Suppressor macrophage treated with lipopolysaccharide for 1 hour (primary cell): ENCODE data around the gene DOCK4.

ENCODE experiments used
- DNase-seq, 3 donors: peaks; one replicate each; pipeline ENCODE4 v3.0.0-alpha.2; 2020 to 2022

Gene DOCK4

DNA sequence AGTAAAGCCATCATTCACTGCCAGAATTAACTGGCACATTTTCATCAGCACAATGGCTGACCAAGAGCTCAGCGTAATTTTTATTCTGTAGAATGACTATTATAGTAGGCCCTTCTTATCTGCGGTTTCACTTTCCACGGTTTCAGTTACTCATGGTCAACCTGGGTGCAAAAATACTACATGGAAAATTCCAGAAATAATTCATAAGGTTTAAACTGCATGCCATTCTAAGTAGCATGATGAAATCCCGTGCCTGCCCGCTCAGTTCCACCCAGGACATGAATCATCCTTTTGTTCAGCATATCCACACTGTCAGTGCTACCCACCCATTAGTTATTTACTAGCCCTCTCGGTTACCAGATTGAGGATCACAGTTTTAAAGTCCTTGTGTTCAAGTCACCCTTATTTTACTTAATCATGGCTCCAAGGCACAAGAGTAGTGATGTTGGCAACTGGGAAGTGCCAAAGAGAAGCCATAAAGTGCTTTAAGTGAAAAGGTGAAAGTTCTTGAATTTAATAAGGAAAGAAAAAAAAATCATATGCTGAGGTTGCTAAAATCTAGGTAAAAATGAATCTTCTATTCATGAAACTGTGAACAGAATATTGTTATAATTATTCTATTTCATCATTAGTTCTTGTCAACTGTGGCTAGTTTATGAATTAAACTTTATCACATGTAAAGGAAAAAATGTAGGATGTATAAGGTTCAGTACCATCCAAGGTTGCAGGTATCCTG lies 204.9 kb downstream of the DOCK4 start:
- peak; percentile 87 to 96 (median 95) for DNase-seq

DNA sequence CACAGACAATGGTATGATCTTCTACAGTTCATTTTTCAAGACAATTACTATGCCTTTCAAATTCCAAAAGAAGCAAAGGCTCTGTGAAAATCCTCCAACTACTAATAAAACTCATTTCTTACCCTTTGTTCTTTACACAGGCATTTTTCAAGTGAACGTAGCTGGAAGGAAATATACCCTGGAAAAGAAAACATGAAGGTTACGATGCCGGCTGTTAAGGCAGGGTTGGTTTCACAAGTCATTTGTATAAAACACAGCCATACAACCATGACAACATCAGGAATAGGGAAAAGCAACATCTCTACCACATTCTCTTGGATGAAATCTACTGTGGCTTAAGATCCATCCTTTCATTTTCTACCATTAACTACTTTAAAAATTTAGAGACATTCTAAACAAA lies 207.9 kb downstream of the DOCK4 start:
- DNase-seq = no peak

GRCh38 chr7:111997546-111997945 lies 208.7 kb downstream of the DOCK4 start:
- DNase-seq = peak in 2 of 3 donors; percentile 50 to 51

- no peak for DNase-seq
These were observed 213.6 kb downstream of the DOCK4 start for GRCh38 chr7:111992601-111993000.

GRCh38 chr7:111990643-111991042 lies 215.6 kb downstream of the DOCK4 start:
- no peak for DNase-seq

DNA sequence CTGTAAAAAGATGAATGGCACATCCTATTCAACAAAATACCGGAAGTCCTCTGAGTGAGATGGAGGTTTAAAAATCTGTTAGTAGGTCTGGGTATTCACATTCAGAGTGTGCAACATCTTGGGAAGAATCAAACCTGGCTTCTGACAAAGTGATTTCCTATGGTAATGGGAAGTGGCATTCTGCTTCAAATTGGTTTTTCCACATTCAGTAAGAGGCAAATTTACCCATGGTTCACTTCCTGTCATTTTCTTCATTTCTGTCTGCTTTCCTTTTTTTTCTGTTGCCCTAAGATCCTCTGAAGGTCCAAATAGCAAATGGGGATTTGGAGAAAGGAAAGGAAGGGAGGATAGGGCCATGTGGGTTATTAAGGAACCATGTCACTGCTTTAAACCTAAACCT lies 218.3 kb downstream of the DOCK4 start:
- peak in 2 of 3 donors; percentile 62 to 68 for DNase-seq

DNA sequence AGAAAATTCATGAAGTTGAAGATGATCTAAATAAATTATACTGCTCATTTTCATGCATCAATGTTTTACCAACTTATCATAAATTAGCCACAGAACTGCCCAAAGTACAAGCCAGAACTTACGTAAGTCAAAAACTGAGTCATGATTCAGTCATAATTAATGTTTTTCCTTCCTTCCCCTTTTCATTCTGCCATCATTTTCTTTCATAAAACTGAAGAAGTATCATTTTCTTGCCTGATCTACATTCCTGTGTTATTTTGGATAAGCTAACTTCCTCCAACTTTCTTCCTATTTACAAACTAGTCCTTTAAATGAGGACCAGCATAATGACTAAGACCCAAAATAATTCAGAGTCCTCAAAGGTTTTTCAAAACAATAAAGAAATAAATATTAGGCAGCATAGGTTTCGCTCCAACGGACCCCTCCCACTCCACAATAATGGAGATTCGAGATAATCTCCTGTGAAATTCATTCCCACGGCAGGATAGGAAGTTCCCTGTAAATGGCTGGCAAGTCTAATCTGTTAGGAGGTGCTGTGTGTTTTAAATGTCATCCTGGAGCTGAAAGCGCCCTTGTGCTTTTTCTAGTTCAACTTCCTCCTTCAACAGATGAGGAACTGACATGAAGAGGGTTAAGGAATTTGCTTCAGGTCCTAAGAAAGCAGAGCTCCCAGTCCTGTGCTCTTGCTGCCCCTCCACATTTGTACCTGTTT lies 218.9 kb downstream of the DOCK4 start:
- DNase-seq = peak; percentile 64 to 91 (median 91)

- DNase-seq = no peak
These were observed 219.6 kb downstream of the DOCK4 start for GRCh38 chr7:111986601-111987000.

DNA sequence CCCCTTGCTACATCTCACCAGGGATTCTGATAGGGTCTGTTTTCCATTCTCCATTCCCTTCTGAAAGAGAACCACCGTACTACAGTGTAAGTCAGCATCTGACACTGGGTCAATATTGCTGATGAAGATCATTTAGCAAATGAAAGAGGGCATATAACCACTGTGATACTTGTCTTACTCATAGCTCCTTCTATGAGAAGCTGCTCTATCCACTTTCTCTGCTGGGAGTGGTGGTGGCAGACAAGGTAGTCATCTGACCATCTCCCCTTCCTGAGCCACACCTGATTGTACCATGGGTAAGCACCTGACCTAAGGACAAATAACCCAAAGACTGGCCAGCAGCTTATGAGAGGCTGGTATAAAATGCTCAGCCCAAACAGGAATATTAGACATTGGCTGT lies 220.4 kb downstream of the DOCK4 start:
- peak in 2 of 3 donors; percentile 44 to 60 for DNase-seq

GRCh38 chr7:111982804-111983203 lies 223.4 kb downstream of the DOCK4 start:
- no peak for DNase-seq

DNA sequence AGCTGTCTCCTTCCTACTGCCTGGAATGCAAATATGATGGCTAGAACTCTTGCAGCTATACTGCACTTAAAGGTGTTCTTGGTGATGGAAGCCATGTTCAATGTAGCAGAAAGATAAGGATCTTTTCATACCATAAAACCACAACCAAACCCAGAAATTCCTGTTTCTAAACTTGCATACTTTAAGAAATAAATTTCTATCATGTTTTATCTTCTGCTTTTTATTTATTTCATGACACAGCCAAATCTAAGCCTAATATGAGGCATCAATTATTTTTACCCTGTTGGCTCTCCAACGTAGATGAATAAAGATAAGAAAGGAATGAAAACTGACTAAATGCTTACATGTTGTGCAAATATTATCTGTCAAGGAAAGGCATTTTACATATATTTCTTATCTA lies 224.1 kb downstream of the DOCK4 start:
- no peak for DNase-seq

DNA sequence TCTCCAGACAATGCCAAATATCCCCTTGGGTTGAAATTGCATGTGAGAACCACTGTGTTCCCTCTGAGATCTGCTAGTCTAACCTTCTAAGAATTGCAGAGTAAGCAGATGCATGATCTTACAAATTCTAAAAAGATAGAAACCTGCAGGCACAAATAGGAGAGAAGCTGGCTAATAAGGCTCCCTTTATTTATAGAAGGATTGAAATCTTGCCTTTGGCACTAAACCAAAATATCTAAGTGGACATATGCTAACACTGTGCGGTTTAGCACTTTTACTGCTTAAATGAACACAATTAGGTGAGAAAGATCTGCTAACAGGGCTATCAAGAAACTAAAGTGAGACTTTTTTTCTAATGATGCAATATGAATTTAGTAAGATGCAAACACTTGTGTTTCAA lies 225.5 kb downstream of the DOCK4 start:
- DNase-seq = no peak

- peak in 1 of 3 donors; percentile 40 for DNase-seq
These were observed 230.9 kb downstream of the DOCK4 start for GRCh38 chr7:111975346-111975745.

- DNase-seq = peak in 1 of 3 donors; percentile 41
These were observed 245.2 kb downstream of the DOCK4 start for GRCh38 chr7:111960984-111961383.

DNA sequence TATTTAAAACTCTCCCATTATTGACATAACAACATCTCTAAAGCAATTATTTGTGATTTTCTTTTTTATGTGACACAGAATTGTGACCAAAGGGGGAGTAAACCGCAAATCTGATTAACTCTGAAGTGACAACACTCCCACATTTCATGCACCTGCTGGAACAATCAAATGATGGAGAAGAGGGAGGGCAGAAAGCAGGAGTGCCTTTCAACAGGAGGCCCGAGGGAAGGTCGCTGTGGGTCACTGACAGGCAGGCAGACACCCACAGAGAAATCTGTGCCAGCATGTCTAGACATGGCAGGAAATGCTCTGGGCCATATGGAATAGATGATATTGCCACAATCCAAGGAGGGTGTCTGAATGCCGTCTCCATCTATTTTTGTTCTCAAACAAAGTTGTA lies 247.3 kb downstream of the DOCK4 start:
- no peak for DNase-seq

- no peak for DNase-seq
These were observed 247.8 kb downstream of the DOCK4 start for GRCh38 chr7:111958431-111958830.

DNA sequence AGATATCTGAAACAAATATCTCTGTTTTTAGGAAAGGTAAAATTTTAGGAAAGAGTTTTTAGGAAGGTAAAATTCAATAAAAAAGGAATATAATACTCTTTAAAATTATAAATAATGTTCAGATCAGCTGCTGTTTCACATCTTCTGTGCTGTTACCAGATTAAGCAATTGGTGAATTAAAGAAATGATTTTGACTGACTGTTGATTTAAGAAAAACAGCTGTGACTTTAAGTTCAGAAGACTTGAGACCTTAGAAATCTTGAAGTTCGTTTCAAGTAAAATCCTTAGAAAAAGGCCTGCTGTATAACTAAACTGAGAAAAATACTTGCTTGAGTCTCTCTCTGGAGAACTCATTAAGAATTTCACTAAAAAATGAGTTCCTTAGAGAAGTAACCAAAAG lies 250.6 kb downstream of the DOCK4 start:
- no peak for DNase-seq

- DNase-seq = peak in 2 of 3 donors; percentile 56 to 61
These were observed 251.5 kb downstream of the DOCK4 start for GRCh38 chr7:111954474-111955381.

GRCh38 chr7:111954056-111954455 lies 252.1 kb downstream of the DOCK4 start:
- no peak for DNase-seq

GRCh38 chr7:111953611-111954010 lies 252.6 kb downstream of the DOCK4 start:
- DNase-seq = peak; percentile 26 to 37 (median 29)

- no peak for DNase-seq
These were observed 253.4 kb downstream of the DOCK4 start for GRCh38 chr7:111952783-111953182.

DNA sequence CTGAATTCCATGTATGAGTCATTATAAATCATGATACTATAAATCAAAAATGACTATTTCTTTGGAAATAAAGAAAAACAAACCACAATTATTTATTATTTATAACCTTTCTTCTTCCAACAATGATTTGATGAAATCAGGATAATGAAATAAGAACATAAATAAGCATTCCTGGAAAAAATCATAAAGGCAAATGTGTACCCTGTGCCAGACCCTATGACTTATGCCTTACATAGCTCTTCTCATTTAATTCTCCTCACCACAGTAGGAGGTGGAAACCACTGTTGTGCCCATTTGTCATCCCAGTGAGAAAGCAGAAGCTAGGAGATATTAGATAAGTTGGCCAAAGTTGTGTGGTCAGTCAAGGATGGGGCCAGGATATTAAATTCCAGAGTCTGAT lies 255.1 kb downstream of the DOCK4 start:
- peak in 2 of 3 donors; percentile 42 to 53 for DNase-seq

DNA sequence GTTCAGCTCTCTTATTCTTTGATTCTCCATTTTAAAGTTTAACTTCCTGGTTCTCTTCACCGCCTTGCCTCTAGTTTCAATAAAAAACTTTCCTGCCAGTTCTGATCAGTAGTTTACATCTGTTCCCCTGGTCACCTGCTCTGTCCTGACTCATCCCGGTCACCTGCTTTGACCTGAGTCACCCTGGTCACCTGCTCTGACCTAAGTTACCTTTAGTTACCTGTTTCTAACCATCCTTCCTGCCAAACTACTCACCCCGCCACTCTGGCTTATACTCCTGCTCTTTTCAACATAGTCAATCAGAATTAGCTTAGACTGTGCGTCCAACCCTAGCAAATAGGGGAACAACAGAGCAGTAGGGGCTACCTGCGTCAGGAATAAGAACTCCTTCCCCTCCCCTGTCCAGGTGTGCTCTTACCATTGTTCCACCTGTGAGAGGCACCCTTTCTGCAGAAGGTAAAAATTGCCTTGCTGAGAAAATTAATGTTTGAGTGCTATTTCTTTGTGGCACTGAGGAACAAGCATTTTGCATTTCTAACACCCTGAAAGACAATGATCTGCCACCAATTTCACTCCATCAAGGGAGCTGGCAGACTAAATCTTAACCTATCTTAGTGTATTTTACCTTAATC lies 263.6 kb downstream of the DOCK4 start:
- DNase-seq = no peak
